ENCODE measurements around the gene ARHGAP11B.

The ARHGAP11B gene

GRCh38 chr15:30650012-30650929 is 24.3 kb downstream of the ARHGAP11B start:
- Histone ChIP-seq H3K18ac (ENCODE audit: insufficient read length, low read depth, low read length) (no peak overlapping the region), H4K91ac (ENCODE audit: insufficient read length, low read depth, low read length) (no peak overlapping the region), H4K5ac (ENCODE audit: insufficient read length, low read depth, low read length) (no peak overlapping the region), H2BK20ac (ENCODE audit: low read depth, low read length, poor library complexity, severe bottlenecking) (no peak overlapping the region), H3K9ac (ENCODE audit: extremely low read depth, insufficient read length, low read length) (no peak overlapping the region), H3K27ac (ENCODE audit: insufficient read length, low read depth, low read length) (no peak overlapping the region), H3K14ac (ENCODE audit: insufficient read depth, low read length) (no peak overlapping the region), H3K23ac (ENCODE audit: insufficient read length, low read depth, low read length) (no peak overlapping the region), H2BK12ac (ENCODE audit: insufficient read length, low read depth, low read length) (no peak overlapping the region), H3K23me2 (ENCODE audit: insufficient read length, low read depth, low read length, poor library complexity, severe bottlenecking) (no peaks in the 10 kb centered on the region), H2BK120ac (ENCODE audit: low read depth, low read length, poor library complexity, severe bottlenecking) (no peak overlapping the region), H2AFZ (ENCODE audit: low read length) (no peak overlapping the region), H4K8ac (replicated peaks; ENCODE audit: insufficient read length, low read depth, low read length) (no peak overlapping the region), H4K20me1 (ENCODE audit: control insufficient read depth, insufficient read depth, insufficient read length) (no peaks in the 10 kb centered on the region), H2AK5ac (ENCODE audit: insufficient read length, low read length) (no peak overlapping the region), H2BK5ac (ENCODE audit: insufficient read length, low read length) (no peak overlapping the region), H3K27me3 (ENCODE audit: insufficient read depth, low read length) (no peaks in the 10 kb centered on the region), H2BK15ac (ENCODE audit: low read depth, low read length) (no peak overlapping the region), H3K4me2 (ENCODE audit: insufficient read depth, insufficient read length, low read length) (no peak overlapping the region), H3K4me1 (ENCODE audit: insufficient read depth, low read length) (no peaks in the 10 kb centered on the region), H3K4ac (ENCODE audit: low read depth, low read length) (no peak overlapping the region), H3K56ac (ENCODE audit: insufficient read length, low read depth, low read length) (no peak overlapping the region), H3K9me3 (ENCODE audit: control insufficient read depth, low read depth, low read length) (no peaks in the 10 kb centered on the region), H3K79me1 (ENCODE audit: insufficient read depth, low read depth, low read length, poor library complexity, severe bottlenecking) (no peaks in the 10 kb centered on the region), H3K79me2 (ENCODE audit: insufficient read depth, low read length) (no peaks in the 10 kb centered on the region), H3T11ph (ENCODE audit: low read length) (no peak overlapping the region)
- DNase-seq, result no peak
- Mint-ChIP-seq H3K27ac (no peak overlapping the region), H3K36me3 (ENCODE audit: insufficient read depth in 1 of 3, low read depth in 3 of 3) (peaks cover 10 to 49% (median 38%) of the 10 kb centered on the region in 3 experiments; a peak in 6 of 7 replicates), H3K4me1 (0 out of 4 replicates have a peak, but pooled peaks cover 0 to 2% of the 10 kb centered on the region in 2 experiments), H3K9me3 (no peaks in the 10 kb centered on the region), H3K4me3 (no peak overlapping the region), H3K27me3 (ENCODE audit: low read depth) (no peaks in the 10 kb centered on the region)
- no peak for TF ChIP-seq CTCF (conservative IDR thresholded peaks at IDR 0.05)
- no CpG with 5 or more reads among the region's 5 CpGs for WGBS (ENCODE audit: extremely low coverage, insufficient read length, low lambda C conversion rate)

All from H9 (cell line).